Epidermal melanocyte (primary cell): ENCODE results near the gene DPH2.

Experiments
- DNase-seq: peaks from one replicate; pipeline ENCODE4 v3.0.0; 2011; ENCODE audit warnings: low spot score; ENCODE audit not compliant: insufficient read length

DPH2 gene

GRCh38 chr1:43942411-43942810 is 27.4 kb upstream of the DPH2 start:
- no peak for DNase-seq

GRCh38 chr1:43944860-43945259 is 24.9 kb upstream of the DPH2 start:
- no peak for DNase-seq

- no peak for DNase-seq
Measured at GRCh38 chr1:43945674-43946235, 24.1 kb upstream of the DPH2 start.

- peak; percentile 99 for DNase-seq
Measured at GRCh38 chr1:43946236-43947060, 23.4 kb upstream of the DPH2 start, which contains the start of gene IPO13. IPO13 (plus strand) TSS chr1:43946950; CDS start chr1:43947601, 651 bp downstream.

- DNase-seq = no peak
Measured at GRCh38 chr1:43947061-43947873, 22.5 kb upstream of the DPH2 start.

DNA sequence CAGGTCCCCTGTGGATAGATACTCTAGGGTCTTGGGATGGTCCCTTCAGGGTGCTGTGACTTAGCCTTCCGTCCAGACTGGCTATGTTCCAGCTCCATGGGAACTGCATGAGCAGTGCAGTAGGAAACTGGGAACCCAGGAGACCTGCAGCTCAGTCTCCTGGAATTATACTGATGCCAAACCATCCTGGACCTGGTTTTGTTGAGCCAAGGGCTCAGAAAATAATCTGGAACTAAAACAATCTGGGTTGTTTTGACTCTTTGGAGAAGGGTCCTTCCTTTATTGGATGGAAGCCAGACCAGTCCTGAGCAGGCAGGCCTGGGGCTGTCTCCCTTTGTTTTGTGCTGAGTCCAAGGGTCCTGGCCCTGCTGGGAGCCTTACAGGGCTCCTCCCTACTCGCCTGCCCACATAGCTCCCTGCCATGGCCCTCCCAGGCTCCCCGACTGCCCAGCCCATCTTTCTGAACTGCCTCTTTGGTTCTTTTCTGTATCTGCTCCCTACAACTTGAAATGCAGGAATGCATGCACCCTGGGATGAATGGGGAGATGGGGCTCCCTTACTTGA is 21.9 kb upstream of the DPH2 start:
- DNase-seq = no peak

- no peak for DNase-seq
Measured at GRCh38 chr1:43949678-43950077, 20.1 kb upstream of the DPH2 start.

- no peak for DNase-seq
Measured at GRCh38 chr1:43951021-43951985, 18.5 kb upstream of the DPH2 start.

- no peak for DNase-seq
Measured at GRCh38 chr1:43952731-43953346, 17.0 kb upstream of the DPH2 start.

DNA sequence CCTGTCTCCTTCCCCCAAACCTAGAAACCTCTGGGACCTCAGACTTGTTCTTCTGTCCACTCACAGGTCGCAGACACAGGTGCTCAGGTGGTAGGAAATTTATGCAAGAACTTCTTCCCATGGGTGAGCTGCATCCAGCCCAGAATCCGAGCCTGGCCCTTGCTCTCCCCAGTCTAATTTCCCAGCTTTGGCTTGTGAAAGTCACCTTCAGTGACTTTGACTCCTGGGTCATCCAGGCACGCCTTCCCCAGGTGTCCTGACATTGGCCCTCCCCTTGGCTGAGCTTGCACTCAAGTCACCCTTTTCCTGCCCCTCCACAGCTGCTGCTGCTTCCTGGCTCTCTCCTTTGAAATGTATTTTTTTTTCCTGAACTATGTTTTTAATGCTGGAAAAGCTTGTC is 16.4 kb upstream of the DPH2 start:
- no peak for DNase-seq

GRCh38 chr1:43954036-43954435 is 15.8 kb upstream of the DPH2 start:
- DNase-seq = no peak

DNA sequence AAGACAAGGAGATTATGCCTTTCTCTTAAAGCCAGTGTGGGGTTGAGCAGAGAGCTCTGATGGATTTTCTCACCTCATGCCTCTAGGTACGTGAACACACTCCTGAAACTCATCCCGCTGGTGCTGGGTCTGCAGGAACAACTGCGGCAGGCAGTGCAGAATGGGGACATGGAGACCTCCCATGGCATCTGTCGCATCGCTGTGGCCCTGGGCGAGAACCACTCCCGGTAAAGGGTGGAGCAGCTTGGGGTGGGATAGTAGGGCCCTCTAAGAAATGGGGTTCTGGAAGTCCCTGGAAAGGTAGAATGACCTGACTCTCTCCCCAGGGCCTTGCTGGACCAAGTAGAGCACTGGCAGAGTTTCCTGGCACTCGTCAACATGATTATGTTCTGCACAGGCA is 13.6 kb upstream of the DPH2 start:
- DNase-seq = no peak

DNA sequence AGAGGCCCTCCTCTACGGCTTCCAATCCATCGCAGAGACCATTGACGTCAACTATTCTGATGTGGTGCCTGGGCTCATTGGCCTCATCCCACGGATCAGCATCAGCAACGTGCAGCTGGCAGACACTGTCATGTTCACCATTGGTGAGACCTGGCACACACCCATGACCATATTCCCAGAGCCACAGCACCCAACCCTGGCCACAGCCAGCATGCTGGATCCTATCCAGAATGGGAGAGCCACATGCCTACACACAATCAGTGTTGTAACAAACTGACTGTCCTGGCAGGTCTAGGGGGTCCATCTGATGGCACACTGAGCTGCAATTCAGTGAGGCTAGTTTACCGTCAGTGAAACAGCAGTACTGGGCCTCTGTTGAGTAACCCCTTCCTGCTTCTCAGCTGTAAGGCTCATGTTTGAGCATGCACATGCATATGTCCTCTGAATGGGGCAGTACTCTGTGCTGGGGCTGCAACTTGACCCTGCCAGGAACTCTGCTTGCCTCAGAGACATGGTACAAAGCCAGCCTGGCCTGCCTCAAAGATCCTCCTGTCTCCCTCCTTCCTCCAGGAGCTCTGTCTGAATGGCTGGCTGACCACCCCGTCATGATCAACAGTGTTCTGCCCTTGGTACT is 12.3 kb upstream of the DPH2 start:
- DNase-seq = no peak

DNA sequence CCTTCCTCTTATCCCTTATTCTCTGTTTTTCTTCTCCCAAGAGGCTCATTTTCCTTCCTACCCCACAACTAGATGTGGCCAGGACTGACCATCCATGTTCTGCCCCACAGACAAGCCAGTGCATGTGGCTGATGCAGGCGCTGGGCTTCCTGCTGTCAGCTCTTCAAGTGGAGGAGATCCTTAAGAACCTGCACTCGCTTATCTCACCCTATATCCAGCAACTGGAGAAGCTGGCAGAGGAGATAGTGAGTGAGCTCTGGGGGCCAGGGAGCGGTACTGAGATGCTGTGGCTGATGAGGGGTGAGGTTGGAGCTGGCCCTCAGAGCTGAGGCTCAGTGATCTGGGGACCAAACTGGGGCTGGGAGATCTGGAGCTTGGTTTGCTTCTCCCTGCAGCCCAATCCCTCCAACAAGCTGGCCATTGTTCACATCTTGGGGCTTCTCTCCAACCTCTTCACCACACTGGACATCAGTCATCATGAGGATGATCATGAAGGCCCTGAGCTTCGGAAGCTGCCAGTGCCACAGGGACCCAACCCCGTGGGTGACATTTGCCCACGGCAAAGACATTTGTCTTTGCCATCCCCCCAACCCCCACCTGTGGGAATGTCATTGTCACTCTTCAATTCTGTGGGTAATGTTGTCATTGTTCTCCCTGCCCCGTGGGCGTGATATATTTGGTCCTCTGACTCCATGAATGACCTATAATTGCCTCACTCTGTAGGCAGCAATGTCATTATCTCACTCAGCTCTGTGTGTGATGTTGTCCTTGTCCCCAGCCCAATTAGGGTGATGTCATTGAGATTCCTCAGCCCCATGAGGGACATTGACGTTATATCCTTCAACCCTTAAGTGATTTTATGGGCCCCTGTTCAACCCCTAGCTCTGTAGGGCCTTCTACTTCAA is 11.2 kb upstream of the DPH2 start:
- no peak for DNase-seq

DNA sequence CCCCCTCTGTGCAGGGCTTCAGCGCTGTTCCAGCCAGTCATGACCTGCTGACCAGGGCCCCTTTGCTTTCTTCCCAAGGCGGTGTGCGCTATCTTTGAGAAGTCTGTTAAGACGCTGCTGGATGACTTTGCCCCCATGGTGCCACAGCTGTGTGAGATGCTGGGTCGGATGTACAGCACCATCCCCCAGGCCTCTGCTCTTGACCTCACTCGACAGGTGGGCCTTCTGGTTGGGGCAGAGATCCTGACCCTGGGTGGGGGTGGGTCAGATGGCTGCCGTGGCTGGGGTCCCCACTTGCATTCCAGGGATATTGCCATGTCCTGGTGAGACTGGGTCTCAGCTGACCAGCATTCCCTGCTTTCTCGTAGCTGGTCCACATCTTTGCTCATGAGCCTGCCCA is 9.0 kb upstream of the DPH2 start:
- DNase-seq = no peak

- DNase-seq = no peak
Measured at GRCh38 chr1:43961692-43962091, 8.1 kb upstream of the DPH2 start.

DNA sequence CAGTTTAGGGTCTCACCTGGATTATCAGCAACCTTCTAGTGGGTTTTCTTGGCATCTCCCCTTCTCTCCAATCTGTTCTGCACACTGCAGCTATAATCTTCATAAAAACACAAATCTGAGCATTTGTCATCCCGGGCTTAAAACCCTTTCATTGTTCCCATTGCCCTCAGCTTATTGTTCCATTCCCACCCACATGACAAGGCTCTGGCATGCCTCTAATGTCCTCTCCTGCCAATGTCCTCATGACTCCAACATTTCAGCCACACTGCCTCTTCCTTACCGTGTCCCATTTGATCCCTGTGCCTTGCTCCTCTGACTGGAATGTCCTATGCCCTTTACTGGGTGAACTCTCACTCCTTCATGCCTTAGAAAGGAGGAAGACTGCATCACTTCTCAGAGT is 7.5 kb upstream of the DPH2 start:
- no peak for DNase-seq

DNA sequence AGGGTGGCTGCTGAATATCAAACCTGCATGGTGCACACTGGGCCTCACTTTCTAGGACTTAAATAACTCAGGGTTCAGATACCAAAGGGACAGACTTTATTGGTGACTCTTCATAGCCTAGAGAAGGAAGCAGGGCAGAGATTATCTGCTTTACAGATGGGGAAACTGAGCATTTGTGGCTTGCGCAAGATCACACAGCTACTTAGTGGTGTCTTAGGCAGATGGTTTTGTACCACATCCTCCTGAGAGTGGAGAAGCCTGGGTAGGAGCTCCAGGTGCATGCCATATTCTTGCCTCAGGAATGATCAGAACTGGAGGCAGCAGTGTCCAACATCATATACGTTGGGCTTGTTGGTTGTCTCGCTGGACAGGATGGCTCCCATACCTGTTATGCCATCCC is 6.8 kb upstream of the DPH2 start:
- no peak for DNase-seq

- DNase-seq = no peak
Measured at GRCh38 chr1:43963890-43964289, 5.9 kb upstream of the DPH2 start.
